K562 (cell line): ENCODE measurements around the gene ELOB. TPM values are rescaled to one million over a fixed set of nuclear protein-coding genes. Genes with fewer than 3 reads are reported as not detected.

Experiments
- CBX8 ChIP-seq: fragments of 200-600 bp; sonication (generic); IDR thresholded peaks from 2 replicates; pipeline ENCODE4 v1.6.1; 2012; ENCODE audit warnings: borderline replicate concordance, mixed run types, low read depth, mild to moderate bottlenecking, moderate library complexity, mixed read lengths, low read length, control low read depth, inconsistent platforms; ENCODE audit not compliant: poor library complexity, severe bottlenecking; ENCODE audit errors: extremely low read depth
- CXXC5 ChIP-seq: fragments of 250-450 bp; sonication (Bioruptor Pico); IDR thresholded peaks from 2 replicates; pipeline ENCODE4 v1.8.0; 2022; ENCODE audit warnings: inconsistent platforms, mild to moderate bottlenecking, moderate library complexity
- E2F3 ChIP-seq: fragments of 250-450 bp; sonication (Bioruptor Pico); IDR thresholded peaks from 2 replicates; pipeline ENCODE4 v1.4.0; 2020; ENCODE audit warnings: mild to moderate bottlenecking
- FOSL1 ChIP-seq: fragments of 200-800 bp; sonication (Bioruptor generic); conservative IDR thresholded peaks from 2 replicates; pipeline ENCODE4 v1.6.1; 2016; ENCODE audit warnings: missing genetic modification characterization, missing compliant biosample characterization
- GTF2E2 ChIP-seq: fragments of 200-800 bp; sonication (Bioruptor generic); IDR thresholded peaks from 2 replicates; pipeline ENCODE4 v1.6.1; 2016; ENCODE audit warnings: missing genetic modification characterization, missing compliant biosample characterization
- KLF6 ChIP-seq: fragments of 250-450 bp; sonication (Bioruptor Pico); IDR thresholded peaks from 2 replicates; pipeline ENCODE4 v1.4.0; 2020; ENCODE audit warnings: mild to moderate bottlenecking, moderate library complexity, borderline replicate concordance
- MYC ChIP-seq, 2 experiments: fragments of 250-450 bp in 1 of 2; sonication (Bioruptor Pico) in 1 of 2; IDR thresholded peaks; 2 replicates each; pipeline versions ENCODE4 v1.5.1 to v1.6.1; 2012 to 2021; ENCODE audit warnings: low read depth in 2 of 2, borderline replicate concordance in 1 of 2, improper control_type of control experiment in 1 of 2, low read length in 1 of 2, mild to moderate bottlenecking in 1 of 2, moderate library complexity in 1 of 2
- NFE2 ChIP-seq: IDR thresholded peaks from 2 replicates; pipeline ENCODE4 v1.6.1; 2014; ENCODE audit warnings: antibody characterized with exemption, low read depth
- PCBP1 ChIP-seq: fragments of 200-400 bp; formaldehyde crosslinking; IDR thresholded peaks from 2 replicates; pipeline ENCODE4 v1.6.1; 2018; ENCODE audit warnings: mild to moderate bottlenecking, low read depth, low read length; ENCODE audit not compliant: poor library complexity, severe bottlenecking
- PML ChIP-seq: IDR thresholded peaks from 2 replicates; pipeline ENCODE4 v1.6.1; 2012; ENCODE audit warnings: low read length, inconsistent platforms
- polyA plus RNA-seq, 8 experiments: library from polyadenylated mRNA; depleted of rRNA in 4 of 8; stranded (reverse) in 5 of 8; unstranded in 3 of 8; fragments of >200 nt; fragmentation: Nextera tagmentation in 2 of 8; fragmentation: Illumina TruSeq in 1 of 8; extraction: Ambion mirVana in 2 of 8; extraction: Trizol in 1 of 8; gene quantifications; 2 replicates each; pipeline versions ENCODE4 v1.2.1 to v1.2.3, GENCODE V29; 2011 to 2014; ENCODE audit warnings: inconsistent platforms in 1 of 8, missing spikeins in 1 of 8
- total RNA-seq, 7 experiments: library from RNA; depleted of rRNA in 6 of 7; stranded (reverse); fragments of >200 nt in 6 of 7; fragmentation: Illumina TruSeq in 2 of 7; extraction: Trizol in 2 of 7; gene quantifications; 2 replicates each; pipeline versions ENCODE4 v1.2.1 to v1.2.3, GENCODE V29; 2011 to 2021; ENCODE audit warnings: low replicate concordance in 1 of 7
- TF ChIP-seq, protein P1 (sequence below): fragments of 450-650 bp; IDR thresholded peaks from 2 replicates; pipeline ENCODE4 v1.6.1; 2016; ENCODE audit warnings: low read depth
- TF ChIP-seq, protein P2 (sequence below): IDR thresholded peaks from 2 replicates; pipeline ENCODE4 v1.6.1; 2011; ENCODE audit warnings: borderline replicate concordance, low read depth, mild to moderate bottlenecking, moderate library complexity, low read length; ENCODE audit not compliant: insufficient read depth, poor library complexity, severe bottlenecking
- TF ChIP-seq, protein P3 (sequence below), 2 experiments: fragments of 450-650 bp; conservative IDR thresholded peaks; 2 replicates each; pipeline ENCODE4 v1.6.1; 2017; ENCODE audit warnings: mild to moderate bottlenecking in 2 of 2, moderate library complexity in 2 of 2

Gene ELOB
- total and polyA plus RNA-seq, 9 of the 15 experiments (the other 6 are each of a cell fraction or from before 2014, with no cell fraction given): 63.2 to 791 (median 237) TPM

DNA sequence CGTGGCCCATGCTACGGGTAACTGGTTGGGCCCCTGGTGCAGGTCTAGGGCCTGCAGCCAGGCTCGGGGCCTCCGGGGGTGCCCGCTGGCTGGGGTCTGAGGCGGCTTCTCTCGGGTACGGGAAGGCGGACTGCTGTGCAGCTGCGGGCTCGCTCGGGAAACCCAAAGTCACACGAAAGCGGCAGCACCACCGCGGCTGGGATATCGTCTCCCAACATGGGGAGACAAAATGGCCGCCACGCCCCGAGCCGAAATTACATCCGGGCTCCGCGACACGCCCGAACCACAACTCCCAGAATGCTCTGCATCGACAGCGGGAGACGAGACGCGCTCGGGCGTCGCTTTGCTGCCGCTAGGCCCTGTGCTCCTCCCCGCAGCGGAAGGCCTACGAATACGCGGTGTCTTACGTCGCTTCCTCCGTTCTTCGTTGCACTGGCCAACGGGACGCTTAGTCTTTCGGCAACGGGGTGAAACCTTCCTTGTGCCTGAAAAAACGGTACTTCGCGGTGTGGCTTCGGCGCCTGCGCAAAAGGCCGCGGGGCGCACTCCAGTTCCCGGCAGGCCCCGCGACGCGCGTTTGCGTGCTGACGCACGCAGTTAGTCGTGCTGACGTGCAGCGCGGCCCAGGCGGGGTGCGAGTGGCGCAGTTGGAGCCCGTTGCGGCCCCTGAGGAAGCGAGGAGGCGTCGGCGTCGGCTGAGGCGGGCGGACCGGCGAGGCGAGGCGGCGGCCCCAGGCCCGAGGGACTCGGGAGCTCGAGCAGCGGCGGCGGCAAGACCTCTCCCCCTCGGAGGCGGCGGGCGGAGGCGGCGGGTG, 24.8 kb downstream of the ELOB start, which contains the start of gene SRRM2 (continued):
- TF ChIP-seq, protein P1, sequence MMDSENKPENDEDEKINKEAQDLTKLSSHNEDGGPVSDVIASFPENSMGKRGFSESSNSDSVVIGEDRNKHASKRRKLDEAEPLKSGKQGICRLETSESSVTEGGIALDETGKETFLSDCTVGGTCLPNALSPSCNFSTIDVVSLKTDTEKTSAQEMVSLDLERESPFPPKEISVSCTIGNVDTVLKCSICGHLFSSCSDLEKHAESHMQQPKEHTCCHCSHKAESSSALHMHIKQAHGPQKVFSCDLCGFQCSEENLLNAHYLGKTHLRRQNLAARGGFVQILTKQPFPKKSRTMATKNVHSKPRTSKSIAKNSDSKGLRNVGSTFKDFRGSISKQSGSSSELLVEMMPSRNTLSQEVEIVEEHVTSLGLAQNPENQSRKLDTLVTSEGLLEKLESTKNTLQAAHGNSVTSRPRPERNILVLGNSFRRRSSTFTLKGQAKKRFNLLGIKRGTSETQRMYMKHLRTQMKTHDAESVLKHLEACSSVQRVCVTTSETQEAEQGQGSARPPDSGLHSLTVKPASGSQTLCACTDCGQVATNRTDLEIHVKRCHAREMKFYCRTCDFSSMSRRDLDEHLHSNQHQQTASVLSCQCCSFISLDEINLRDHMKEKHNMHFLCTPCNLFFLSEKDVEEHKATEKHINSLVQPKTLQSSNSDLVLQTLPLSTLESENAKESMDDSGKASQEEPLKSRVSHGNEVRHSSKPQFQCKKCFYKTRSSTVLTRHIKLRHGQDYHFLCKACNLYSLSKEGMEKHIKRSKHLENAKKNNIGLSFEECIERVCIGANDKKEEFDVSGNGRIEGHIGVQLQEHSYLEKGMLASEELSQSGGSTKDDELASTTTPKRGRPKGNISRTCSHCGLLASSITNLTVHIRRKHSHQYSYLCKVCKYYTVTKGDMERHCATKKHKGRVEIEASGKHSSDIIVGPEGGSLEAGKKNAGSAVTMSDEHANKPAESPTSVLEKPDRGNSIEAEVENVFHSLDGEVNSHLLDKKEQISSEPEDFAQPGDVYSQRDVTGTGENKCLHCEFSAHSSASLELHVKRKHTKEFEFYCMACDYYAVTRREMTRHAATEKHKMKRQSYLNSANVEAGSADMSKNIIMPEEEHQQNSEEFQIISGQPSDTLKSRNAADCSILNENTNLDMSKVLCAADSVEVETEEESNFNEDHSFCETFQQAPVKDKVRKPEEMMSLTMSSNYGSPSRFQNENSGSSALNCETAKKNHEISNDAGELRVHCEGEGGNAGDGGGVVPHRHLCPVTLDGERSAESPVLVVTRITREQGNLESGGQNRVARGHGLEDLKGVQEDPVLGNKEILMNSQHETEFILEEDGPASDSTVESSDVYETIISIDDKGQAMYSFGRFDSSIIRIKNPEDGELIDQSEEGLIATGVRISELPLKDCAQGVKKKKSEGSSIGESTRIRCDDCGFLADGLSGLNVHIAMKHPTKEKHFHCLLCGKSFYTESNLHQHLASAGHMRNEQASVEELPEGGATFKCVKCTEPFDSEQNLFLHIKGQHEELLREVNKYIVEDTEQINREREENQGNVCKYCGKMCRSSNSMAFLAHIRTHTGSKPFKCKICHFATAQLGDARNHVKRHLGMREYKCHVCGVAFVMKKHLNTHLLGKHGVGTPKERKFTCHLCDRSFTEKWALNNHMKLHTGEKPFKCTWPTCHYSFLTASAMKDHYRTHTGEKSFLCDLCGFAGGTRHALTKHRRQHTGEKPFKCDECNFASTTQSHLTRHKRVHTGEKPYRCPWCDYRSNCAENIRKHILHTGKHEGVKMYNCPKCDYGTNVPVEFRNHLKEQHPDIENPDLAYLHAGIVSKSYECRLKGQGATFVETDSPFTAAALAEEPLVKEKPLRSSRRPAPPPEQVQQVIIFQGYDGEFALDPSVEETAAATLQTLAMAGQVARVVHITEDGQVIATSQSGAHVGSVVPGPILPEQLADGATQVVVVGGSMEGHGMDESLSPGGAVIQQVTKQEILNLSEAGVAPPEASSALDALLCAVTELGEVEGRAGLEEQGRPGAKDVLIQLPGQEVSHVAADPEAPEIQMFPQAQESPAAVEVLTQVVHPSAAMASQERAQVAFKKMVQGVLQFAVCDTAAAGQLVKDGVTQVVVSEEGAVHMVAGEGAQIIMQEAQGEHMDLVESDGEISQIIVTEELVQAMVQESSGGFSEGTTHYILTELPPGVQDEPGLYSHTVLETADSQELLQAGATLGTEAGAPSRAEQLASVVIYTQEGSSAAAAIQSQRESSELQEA: peak; percentile 79
- peak; percentile 68; the same call in 1 of the 2 replicates for TF ChIP-seq E2F3
- TF ChIP-seq CXXC5 (CRISPR knock-in tag): peak; percentile 94
- peak; percentile 52; the same call in 1 of the 2 replicates for TF ChIP-seq FOSL1 (tag)
- peak; percentile 25 for TF ChIP-seq PCBP1
- 0 out of 2 replicates have a peak, but pooled peaks have one; percentile 26 for TF ChIP-seq NFE2
- peak; percentile 97 for TF ChIP-seq GTF2E2 (tag)
- peak; percentile 76; the same call in 1 of the 2 replicates for TF ChIP-seq KLF6 (CRISPR knock-in tag)
- peak; percentile 93 for TF ChIP-seq MYC (IDR thresholded peaks at IDR 0.05; ENCODE audit: low read depth, low read length)
- peak; percentile 98 for TF ChIP-seq MYC (CRISPR knock-in tag; IDR thresholded peaks at IDR 0.05; ENCODE audit: borderline replicate concordance, low read depth)
- no peak for TF ChIP-seq CBX8
- TF ChIP-seq, protein P2, sequence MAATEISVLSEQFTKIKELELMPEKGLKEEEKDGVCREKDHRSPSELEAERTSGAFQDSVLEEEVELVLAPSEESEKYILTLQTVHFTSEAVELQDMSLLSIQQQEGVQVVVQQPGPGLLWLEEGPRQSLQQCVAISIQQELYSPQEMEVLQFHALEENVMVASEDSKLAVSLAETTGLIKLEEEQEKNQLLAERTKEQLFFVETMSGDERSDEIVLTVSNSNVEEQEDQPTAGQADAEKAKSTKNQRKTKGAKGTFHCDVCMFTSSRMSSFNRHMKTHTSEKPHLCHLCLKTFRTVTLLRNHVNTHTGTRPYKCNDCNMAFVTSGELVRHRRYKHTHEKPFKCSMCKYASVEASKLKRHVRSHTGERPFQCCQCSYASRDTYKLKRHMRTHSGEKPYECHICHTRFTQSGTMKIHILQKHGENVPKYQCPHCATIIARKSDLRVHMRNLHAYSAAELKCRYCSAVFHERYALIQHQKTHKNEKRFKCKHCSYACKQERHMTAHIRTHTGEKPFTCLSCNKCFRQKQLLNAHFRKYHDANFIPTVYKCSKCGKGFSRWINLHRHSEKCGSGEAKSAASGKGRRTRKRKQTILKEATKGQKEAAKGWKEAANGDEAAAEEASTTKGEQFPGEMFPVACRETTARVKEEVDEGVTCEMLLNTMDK: peak; percentile 9
- TF ChIP-seq, protein P3, sequence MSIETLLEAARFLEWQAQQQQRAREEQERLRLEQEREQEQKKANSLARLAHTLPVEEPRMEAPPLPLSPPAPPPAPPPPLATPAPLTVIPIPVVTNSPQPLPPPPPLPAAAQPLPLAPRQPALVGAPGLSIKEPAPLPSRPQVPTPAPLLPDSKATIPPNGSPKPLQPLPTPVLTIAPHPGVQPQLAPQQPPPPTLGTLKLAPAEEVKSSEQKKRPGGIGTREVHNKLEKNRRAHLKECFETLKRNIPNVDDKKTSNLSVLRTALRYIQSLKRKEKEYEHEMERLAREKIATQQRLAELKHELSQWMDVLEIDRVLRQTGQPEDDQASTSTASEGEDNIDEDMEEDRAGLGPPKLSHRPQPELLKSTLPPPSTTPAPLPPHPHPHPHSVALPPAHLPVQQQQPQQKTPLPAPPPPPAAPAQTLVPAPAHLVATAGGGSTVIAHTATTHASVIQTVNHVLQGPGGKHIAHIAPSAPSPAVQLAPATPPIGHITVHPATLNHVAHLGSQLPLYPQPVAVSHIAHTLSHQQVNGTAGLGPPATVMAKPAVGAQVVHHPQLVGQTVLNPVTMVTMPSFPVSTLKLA (conservative IDR thresholded peaks at IDR 0.05): peak; percentile 46 to 65
- peak; percentile 53; the same call in 1 of the 2 replicates for TF ChIP-seq PML
